Hair follicle dermal papilla cell (primary cell): ENCODE results near the gene ITPKB. TPM values are rescaled to one million over a fixed set of nuclear protein-coding genes. Genes with fewer than 3 reads are reported as not detected.

Experiments used
- small RNA-seq: library from RNA; depleted of rRNA; stranded (forward); fragments of <200 nt; gene quantifications from one replicate; pipeline ENCODE3, GENCODE V24; 2012
- total RNA-seq: library from RNA; depleted of rRNA; stranded (reverse); fragments of >200 nt; gene quantifications from 2 replicates; pipeline ENCODE4 v1.2.3, GENCODE V29; 2012

Gene ITPKB
- total RNA-seq: 13.8 and 14.1 TPM in 2 replicates

GRCh38 chr1:226738995-226739695 is at the start of gene ITPKB:
Gene ITPKB, minus strand, starts transcription at chr1:226739282. Its CDS starts 1,824 bp downstream, at chr1:226737458.

Small RNA genes lying within 50 kb of the gene (small RNA-seq; reads per million reads assigned to genes)
- not detected for gene RPS27P5

Other genes with a start within 250 kb of the ITPKB start
- 4.6 and 8.9 TPM in 2 replicates for gene STUM, start 190.5 kb downstream of the ITPKB start, total RNA-seq
- gene PSEN2, start 131.3 kb upstream of the ITPKB start, total RNA-seq: 29.8 and 34.7 TPM in 2 replicates
- 15.1 and 16.3 TPM in 2 replicates for gene COQ8A, start 201.0 kb upstream of the ITPKB start, total RNA-seq